Measurements from ENCODE around the gene CTSK.

CTSK gene

DNA sequence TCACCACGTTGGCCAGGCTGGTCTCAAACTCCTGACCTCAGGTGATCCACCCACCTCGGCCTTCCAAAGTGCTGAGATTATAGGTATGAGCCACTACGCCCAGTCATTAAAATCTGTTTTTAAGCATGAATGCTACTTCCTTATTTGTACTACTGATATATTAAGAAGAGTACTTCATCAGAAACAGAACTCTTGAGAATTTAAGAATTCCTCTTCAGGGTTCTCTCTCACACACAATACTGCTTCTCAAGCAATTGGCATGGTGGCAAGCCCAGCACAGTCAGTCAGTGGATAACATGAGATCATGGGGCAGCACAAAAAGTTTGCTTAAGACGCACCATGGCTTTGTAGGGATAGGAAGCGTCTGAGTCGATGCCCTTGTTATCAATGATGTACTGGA, 56.6 kb downstream of the CTSK start:
- DNase-seq (ENCODE audit: low spot score): no peak
- TF ChIP-seq, protein P1, sequence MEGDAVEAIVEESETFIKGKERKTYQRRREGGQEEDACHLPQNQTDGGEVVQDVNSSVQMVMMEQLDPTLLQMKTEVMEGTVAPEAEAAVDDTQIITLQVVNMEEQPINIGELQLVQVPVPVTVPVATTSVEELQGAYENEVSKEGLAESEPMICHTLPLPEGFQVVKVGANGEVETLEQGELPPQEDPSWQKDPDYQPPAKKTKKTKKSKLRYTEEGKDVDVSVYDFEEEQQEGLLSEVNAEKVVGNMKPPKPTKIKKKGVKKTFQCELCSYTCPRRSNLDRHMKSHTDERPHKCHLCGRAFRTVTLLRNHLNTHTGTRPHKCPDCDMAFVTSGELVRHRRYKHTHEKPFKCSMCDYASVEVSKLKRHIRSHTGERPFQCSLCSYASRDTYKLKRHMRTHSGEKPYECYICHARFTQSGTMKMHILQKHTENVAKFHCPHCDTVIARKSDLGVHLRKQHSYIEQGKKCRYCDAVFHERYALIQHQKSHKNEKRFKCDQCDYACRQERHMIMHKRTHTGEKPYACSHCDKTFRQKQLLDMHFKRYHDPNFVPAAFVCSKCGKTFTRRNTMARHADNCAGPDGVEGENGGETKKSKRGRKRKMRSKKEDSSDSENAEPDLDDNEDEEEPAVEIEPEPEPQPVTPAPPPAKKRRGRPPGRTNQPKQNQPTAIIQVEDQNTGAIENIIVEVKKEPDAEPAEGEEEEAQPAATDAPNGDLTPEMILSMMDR (IDR thresholded peaks at IDR 0.05; ENCODE audit: extremely low read depth, missing control alignments): no peak

DNA sequence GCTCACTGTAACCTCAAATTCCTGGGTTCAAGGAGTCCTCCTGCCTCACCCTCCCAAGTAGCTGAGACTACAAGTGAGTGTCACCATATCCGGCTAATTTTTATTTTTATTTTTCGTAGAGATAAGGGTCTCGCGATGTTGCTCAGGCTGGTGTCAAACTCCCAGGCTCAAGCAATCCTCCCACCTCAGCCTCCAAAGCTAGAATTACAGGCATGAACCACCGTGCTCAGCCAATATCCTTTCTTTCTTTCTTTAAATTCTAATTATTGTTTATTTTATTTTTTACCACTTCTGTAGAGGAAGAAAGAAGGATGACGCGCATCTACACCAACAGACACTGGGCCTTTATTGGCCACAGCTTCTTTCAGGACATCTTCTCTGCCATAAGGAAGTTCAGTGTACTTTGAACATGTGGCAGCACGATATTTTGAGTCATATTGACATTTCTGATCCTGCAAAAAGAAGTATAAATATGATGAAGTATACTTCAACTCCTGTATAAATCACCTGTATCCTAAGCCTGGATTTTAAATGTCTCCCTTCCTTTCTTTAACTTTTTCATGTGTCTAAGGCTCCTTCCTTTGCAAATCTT, 58.2 kb downstream of the CTSK start:
- TF ChIP-seq, protein P1 (IDR thresholded peaks at IDR 0.05; ENCODE audit: extremely low read depth, missing control alignments): no peak

DNA sequence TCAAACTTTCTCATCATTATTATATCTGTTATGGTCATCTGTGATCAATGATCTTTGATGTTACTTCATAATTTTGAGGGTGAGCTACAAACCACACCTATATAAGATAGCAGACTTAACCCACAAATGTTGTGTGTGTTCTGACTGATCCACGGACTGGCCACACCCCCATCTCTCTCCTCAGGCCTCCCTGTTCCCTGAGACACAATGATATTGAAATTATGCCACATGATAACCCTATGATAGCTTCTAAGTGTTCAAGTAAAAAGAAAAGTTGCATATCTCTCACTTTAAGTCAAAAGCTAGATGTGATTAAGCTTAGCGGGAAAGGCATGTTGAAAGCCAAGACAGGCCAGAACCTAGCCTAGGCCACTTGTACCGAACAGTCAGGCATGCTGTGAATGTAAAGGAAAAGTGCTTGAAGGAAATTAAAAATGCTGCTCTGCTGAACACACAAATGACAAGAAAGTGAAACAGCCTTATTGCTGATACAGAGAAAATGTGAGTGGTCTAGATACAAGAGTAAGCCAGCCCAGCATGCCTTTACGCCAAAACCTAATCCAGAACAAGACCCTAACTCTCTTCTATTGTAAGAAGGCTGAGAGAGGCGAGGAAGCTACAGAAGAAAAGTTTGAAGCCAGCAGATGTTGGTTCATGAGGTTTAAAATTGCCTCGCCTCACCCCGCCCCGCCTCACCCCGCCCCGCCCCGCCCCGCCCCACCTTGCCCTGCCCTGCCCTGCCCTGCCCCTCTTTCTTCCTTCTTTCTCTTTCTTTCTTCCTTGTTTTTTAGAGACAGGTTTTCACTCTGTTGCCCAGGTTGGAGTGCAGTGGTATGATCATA, 59.0 kb downstream of the CTSK start:
- DNase-seq (ENCODE audit: low spot score): no peak
- TF ChIP-seq, protein P1 (IDR thresholded peaks at IDR 0.05; ENCODE audit: extremely low read depth, missing control alignments): no peak

More for the DNA sequence above, 58.2 kb downstream of the CTSK start:
- DNase-seq (ENCODE audit: low spot score): no peak
